ENCODE results near the gene CHM.

DNA sequence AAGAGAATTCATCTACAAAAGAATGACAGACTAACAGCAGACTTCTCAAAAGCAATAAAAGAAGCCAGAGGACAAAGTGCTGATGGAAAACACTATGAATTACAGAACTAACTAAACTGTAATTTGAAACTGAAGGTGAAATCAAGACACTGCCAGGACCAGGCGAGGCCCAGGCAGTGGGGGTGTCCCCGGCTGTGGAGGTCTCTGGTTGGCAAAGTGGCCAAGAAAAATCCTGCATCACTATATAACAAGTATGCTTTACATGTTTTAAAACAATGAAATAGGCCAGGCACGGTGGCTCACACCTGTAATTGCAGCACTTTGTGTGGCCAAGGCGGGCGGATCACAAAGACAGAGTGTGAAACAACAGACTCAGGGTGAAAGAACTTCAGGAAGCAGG, 32.9 kb downstream of the CHM start:
- TF ChIP-seq, protein P1, sequence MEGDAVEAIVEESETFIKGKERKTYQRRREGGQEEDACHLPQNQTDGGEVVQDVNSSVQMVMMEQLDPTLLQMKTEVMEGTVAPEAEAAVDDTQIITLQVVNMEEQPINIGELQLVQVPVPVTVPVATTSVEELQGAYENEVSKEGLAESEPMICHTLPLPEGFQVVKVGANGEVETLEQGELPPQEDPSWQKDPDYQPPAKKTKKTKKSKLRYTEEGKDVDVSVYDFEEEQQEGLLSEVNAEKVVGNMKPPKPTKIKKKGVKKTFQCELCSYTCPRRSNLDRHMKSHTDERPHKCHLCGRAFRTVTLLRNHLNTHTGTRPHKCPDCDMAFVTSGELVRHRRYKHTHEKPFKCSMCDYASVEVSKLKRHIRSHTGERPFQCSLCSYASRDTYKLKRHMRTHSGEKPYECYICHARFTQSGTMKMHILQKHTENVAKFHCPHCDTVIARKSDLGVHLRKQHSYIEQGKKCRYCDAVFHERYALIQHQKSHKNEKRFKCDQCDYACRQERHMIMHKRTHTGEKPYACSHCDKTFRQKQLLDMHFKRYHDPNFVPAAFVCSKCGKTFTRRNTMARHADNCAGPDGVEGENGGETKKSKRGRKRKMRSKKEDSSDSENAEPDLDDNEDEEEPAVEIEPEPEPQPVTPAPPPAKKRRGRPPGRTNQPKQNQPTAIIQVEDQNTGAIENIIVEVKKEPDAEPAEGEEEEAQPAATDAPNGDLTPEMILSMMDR (IDR thresholded peaks at IDR 0.05; ENCODE audit: poor library complexity), result no peak
- TF ChIP-seq EZH2 (IDR thresholded peaks at IDR 0.05; ENCODE audit: borderline replicate concordance), result no peak

All from hepatocyte (in vitro differentiated cells).